ENCODE results near the gene TGFBR2. TPM values are rescaled to one million over a fixed set of nuclear protein-coding genes. Genes with fewer than 3 reads are reported as not detected.

Gene TGFBR2
- polyA plus RNA-seq, 1 donor (not counting 4 experiments of a cell fraction or from before 2014, with no cell fraction given), result 303 TPM

DNA sequence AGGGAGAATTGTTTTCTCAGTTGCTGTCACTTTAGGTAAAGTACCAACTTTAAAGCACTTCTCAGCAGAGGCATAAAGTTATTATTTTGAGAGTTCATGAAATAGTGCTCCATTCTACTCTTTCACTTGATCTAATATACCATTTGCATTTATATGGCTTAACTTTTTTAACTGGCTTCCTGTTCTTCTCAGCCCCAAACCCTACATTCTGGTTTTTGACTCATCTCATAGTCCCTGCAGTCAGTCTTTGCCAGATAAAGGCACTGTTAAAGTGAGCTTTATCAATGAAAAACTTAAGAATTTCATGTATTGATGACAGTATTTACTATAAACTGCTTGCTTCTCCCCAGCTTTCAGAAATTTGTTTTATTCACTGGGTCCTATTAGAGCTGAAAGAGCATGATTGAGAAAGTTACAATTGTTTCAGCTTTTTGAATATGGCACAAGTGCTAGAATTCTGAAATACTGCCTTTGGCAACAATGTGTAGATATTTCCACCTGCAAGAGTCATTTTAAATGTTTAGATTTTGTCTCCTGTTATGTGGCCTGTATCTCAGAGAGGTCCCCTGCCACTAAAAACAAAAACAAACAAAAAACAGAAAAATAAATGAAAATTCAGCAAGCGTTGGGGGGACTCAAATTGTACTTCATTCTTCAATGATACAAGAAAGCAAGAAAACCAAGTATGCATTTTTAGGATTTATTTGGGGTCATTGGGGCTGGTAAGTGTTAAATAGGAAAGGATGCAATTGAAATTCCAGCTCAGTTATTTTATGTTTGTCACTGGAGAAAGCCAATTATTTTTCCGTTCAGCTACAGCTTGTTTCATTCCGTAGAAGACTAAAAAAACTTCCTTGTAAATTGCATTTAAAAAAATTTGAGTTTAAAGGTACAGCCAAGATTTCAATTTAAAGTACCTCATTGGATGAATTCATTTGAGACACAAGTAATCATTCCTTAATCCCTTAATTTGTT, 28.6 kb downstream of the TGFBR2 start:
- Histone ChIP-seq H3K27me3 (ENCODE audit: control insufficient read depth, extremely low read depth, insufficient read depth, low read length) (no peaks in the 10 kb centered on the region), H3K4me1 (ENCODE audit: control insufficient read depth, extremely low read depth, insufficient read depth, low read length) (peaks cover 14% of the 10 kb centered on the region), H3K9me3 (ENCODE audit: control insufficient read depth, low read depth, low read length) (no peaks in the 10 kb centered on the region)

DNA sequence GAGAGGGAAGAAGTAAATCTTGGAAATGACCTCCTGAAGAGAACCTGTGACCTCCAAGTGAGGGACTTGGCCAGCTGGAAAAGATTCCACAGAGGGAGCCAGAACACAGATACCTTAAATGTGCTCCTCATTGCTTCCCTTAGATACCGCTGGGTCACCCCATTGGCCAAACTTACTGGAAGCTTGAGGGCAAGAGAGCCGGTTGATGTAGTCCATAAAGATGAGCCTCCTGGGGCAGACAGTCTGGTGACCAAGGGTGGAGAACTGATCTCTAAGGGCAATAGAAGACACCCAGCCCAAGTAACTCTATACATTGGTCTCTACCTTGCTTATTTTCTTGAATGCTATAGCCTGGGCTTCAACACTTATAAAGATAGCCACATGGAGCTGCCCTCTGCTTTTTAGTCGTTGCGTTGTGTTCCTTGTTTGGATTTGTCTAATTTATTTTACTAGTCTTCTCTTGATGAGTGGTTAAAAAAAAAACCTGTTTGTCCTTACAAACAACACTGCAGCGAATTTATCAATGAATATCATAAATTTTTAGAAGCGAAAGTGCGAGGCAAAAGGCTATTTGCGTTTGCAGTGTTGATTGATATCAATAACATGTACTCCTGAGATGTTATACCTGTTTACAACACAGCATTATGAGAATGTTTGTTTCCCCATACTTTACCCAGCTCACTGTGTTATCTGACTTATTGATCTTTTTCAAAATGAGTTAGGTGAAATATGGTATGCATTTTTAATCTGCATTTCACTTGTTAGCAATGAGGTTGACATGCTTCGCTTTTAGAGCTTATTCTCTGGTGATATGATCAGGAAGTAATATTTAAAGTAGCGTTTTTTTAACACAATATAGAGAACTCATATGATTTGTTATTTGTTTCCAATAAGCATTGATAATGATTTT, 31.2 kb downstream of the TGFBR2 start:
- H3K9ac ChIP-seq (ENCODE audit: control insufficient read depth, extremely low read depth, insufficient read depth, low read length), result no peak overlapping the region
- FAIRE-seq (no peak), DNase-seq (ENCODE audit: low read depth, low spot score) (no peak)
- H3K27ac ChIP-seq (ENCODE audit: control insufficient read depth, insufficient read depth, low read length), result no peak overlapping the region
- peaks cover 2% of the 10 kb centered on the region for H3K9me1 ChIP-seq (ENCODE audit: control insufficient read depth, extremely low read depth, insufficient read depth, low read length)
- H3K79me2 ChIP-seq (ENCODE audit: control insufficient read depth, insufficient read depth, low read length), result peaks cover 100% of the 10 kb centered on the region
- H3K9me3 ChIP-seq (ENCODE audit: control insufficient read depth, low read depth, low read length), result no peaks in the 10 kb centered on the region
- peaks cover 5 to 24% of the 10 kb centered on the region in 2 experiments for H3K36me3 ChIP-seq (ENCODE audit: control insufficient read depth in 2 of 2, extremely low read depth in 1 of 2, insufficient read depth in 2 of 2, low read length in 2 of 2)
- no peak overlapping the region for H3K4me2 ChIP-seq (ENCODE audit: control insufficient read depth, extremely low read depth, insufficient read depth, low read depth, low read length)
- H2AFZ ChIP-seq (ENCODE audit: control insufficient read depth, low read length), result no peak overlapping the region
- H3K27me3 ChIP-seq (ENCODE audit: control insufficient read depth, extremely low read depth, insufficient read depth, low read length), result no peaks in the 10 kb centered on the region
- no peaks in the 10 kb centered on the region for H3K4me1 ChIP-seq (ENCODE audit: control insufficient read depth, extremely low read depth, insufficient read depth, low read length)
- no peak for TF ChIP-seq EZH2 (IDR thresholded peaks at IDR 0.05; ENCODE audit: low read length)
- TF ChIP-seq, protein P1, sequence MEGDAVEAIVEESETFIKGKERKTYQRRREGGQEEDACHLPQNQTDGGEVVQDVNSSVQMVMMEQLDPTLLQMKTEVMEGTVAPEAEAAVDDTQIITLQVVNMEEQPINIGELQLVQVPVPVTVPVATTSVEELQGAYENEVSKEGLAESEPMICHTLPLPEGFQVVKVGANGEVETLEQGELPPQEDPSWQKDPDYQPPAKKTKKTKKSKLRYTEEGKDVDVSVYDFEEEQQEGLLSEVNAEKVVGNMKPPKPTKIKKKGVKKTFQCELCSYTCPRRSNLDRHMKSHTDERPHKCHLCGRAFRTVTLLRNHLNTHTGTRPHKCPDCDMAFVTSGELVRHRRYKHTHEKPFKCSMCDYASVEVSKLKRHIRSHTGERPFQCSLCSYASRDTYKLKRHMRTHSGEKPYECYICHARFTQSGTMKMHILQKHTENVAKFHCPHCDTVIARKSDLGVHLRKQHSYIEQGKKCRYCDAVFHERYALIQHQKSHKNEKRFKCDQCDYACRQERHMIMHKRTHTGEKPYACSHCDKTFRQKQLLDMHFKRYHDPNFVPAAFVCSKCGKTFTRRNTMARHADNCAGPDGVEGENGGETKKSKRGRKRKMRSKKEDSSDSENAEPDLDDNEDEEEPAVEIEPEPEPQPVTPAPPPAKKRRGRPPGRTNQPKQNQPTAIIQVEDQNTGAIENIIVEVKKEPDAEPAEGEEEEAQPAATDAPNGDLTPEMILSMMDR (optimal IDR thresholded peaks at IDR 0.05 in 1 of 3, IDR thresholded peaks at IDR 0.05 in 1 of 3, conservative IDR thresholded peaks at IDR 0.05 in 1 of 3; ENCODE audit: extremely low read depth in 1 of 3, insufficient read depth in 2 of 3, low read length in 3 of 3), result no peak
- peaks cover 35% of the 10 kb centered on the region for H4K20me1 ChIP-seq (ENCODE audit: control insufficient read depth, extremely low read depth, insufficient read depth, low read length)
- dilution Hi-C loops (cut with MboI; ENCODE audit: extremely low pct_ligation_motif_present, low sequenced_read_pairs), result no loop called here
- no peak overlapping the region for H3K4me3 ChIP-seq (ENCODE audit: control insufficient read depth in 2 of 3, extremely low read depth in 1 of 3, insufficient read depth in 2 of 3, low read depth in 1 of 3, low read length in 3 of 3)

More for the DNA sequence above, 28.6 kb downstream of the TGFBR2 start:
- Histone ChIP-seq H3K9ac (ENCODE audit: control insufficient read depth, extremely low read depth, insufficient read depth, low read length) (no peak overlapping the region), H3K27ac (ENCODE audit: control insufficient read depth, insufficient read depth, low read length) (no peak overlapping the region), H4K20me1 (ENCODE audit: control insufficient read depth, extremely low read depth, insufficient read depth, low read length) (peaks cover 23% of the 10 kb centered on the region), H3K4me2 (ENCODE audit: control insufficient read depth, extremely low read depth, insufficient read depth, low read depth, low read length) (no peak overlapping the region), H2AFZ (ENCODE audit: control insufficient read depth, low read length) (no peak overlapping the region), H3K9me1 (ENCODE audit: control insufficient read depth, extremely low read depth, insufficient read depth, low read length) (peaks cover 2% of the 10 kb centered on the region), H3K36me3 (ENCODE audit: control insufficient read depth in 2 of 2, extremely low read depth in 1 of 2, insufficient read depth in 2 of 2, low read length in 2 of 2) (peaks cover 7 to 26% of the 10 kb centered on the region in 2 experiments), H3K4me3 (ENCODE audit: control insufficient read depth in 2 of 3, extremely low read depth in 1 of 3, insufficient read depth in 2 of 3, low read depth in 1 of 3, low read length in 3 of 3) (no peak overlapping the region), H3K79me2 (ENCODE audit: control insufficient read depth, insufficient read depth, low read length) (peaks cover 100% of the 10 kb centered on the region)
- no peak for FAIRE-seq
- dilution Hi-C loops (cut with MboI; ENCODE audit: extremely low pct_ligation_motif_present, low sequenced_read_pairs), result no loop called here
- no peak for DNase-seq (ENCODE audit: low read depth, low spot score)
- TF ChIP-seq EZH2 (IDR thresholded peaks at IDR 0.05; ENCODE audit: low read length), result no peak
- TF ChIP-seq, protein P1 (optimal IDR thresholded peaks at IDR 0.05 in 1 of 3, IDR thresholded peaks at IDR 0.05 in 1 of 3, conservative IDR thresholded peaks at IDR 0.05 in 1 of 3; ENCODE audit: extremely low read depth in 1 of 3, insufficient read depth in 2 of 3, low read length in 3 of 3), result no peak

Data from keratinocyte (primary cell).